ENCODE measurements around the gene PPP1R2C. TPM values are rescaled to one million over a fixed set of nuclear protein-coding genes. Genes with fewer than 3 reads are reported as not detected.

PPP1R2C gene
- total RNA-seq, 2 donors from 2014 or later: 0.38 TPM; not detected in 1

DNA sequence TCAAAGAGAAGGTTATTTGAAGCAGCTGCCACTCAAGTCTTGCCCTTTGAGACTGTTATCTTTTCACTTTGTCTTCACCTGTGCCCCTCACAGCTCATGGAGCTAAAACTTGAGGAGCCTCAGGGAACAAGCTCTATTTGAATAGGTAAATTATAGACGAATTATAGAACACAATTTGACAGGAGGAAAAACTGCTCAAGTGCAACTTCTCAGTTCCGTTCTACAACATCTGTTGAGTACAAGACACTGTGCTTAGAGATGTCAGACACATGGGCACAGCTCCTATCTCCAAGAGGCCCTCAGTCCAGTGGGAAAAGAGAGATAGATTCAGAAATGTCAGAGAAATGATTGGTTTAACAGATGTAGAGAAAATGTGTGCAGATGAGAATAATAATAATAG is 5.1 kb downstream of the PPP1R2C start:
- Mint-ChIP-seq H3K27me3 (ENCODE audit: low read depth) (peaks cover 6% of the 10 kb centered on the region), H3K9me3 (peaks cover 0 to 4% of the 10 kb centered on the region in 2 donors), H3K36me3 (ENCODE audit: insufficient read depth in 2 of 2) (peaks cover 0 to 5% of the 10 kb centered on the region in 2 donors), H3K4me1 (ENCODE audit: low read depth) (no peaks in the 10 kb centered on the region), H3K27ac (no peak overlapping the region), H3K4me3 (no peak overlapping the region)
- ATAC-seq (replicated peaks in 1 of 2): no peak
- no peak for DNase-seq

DNA sequence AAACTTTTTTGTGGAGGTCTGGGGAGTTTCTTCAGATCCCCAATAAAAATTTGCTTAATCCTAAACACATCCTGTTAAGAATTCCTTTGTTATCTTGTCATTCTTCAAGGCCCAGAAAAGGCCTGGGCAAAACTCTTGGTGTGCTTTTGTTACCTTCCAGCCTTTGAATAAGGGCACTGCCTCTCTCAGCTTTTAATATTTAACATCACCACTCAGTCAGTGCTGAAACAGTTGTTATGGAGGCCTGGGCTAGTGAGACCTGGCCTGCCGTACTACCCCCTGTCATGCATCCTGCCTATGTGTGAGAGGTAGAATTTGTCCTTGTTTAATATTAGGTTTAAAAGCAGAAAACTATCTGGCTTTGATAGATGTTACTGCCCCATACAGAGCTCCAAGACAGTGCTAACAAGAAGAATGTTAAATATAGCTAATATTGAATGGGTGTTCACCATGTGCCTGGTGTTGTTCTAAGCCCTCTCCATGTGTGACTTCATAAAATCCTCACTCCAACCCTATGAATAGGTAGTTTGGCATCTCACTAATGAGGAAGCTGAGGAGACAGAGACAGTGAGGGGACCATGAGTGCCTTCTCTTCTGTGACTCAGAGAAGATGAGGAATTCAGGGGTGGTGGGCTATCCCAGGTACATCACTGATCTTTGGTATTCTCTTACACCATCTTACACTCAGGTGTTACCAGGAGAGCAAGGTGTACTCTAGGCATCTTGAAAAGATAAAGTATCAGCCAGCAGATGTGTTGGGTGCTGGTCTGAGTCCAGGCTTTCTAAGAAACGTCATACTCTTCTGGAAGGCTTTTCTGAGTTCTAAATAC is 6.2 kb downstream of the PPP1R2C start:
- Mint-ChIP-seq H3K27ac (no peak overlapping the region), H3K36me3 (ENCODE audit: insufficient read depth in 2 of 2) (no peaks in the 10 kb centered on the region), H3K4me3 (no peak overlapping the region), H3K4me1 (ENCODE audit: low read depth) (no peaks in the 10 kb centered on the region), H3K27me3 (ENCODE audit: low read depth) (peaks cover 6% of the 10 kb centered on the region), H3K9me3 (no peaks in the 10 kb centered on the region)
- DNase-seq (no peak), ATAC-seq (replicated peaks in 1 of 2) (no peak)

DNA sequence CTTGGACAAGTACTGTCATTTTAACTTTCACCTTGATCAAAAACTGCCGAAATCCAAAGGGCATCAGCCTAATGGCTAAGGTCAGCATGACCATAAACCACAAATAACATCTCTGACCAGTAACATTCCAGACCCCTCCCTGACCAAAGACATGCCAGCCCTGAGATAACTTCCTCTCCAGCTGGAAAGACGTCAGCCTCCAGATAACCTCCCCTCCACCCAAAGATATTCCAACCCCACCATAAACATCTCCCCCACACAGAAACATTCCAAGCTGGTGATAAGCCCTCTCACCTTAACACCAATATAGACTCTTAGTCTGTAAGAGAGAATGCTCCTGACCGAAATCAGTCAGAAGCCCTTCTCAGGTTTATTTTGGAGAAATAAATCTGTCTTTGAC is 7.4 kb downstream of the PPP1R2C start:
- peaks cover 0 to 2% of the 10 kb centered on the region in 2 donors for H3K9me3 Mint-ChIP-seq
- no peaks in the 10 kb centered on the region for H3K4me1 Mint-ChIP-seq (ENCODE audit: low read depth)
- no peaks in the 10 kb centered on the region for H3K36me3 Mint-ChIP-seq (ENCODE audit: insufficient read depth in 2 of 2)
- H3K4me3 Mint-ChIP-seq: no peak overlapping the region
- no peaks in the 10 kb centered on the region for H3K27me3 Mint-ChIP-seq (ENCODE audit: low read depth)
- ATAC-seq (replicated peaks in 1 of 2) (no peak), DNase-seq (no peak)
- H3K27ac Mint-ChIP-seq: no peak overlapping the region

DNA sequence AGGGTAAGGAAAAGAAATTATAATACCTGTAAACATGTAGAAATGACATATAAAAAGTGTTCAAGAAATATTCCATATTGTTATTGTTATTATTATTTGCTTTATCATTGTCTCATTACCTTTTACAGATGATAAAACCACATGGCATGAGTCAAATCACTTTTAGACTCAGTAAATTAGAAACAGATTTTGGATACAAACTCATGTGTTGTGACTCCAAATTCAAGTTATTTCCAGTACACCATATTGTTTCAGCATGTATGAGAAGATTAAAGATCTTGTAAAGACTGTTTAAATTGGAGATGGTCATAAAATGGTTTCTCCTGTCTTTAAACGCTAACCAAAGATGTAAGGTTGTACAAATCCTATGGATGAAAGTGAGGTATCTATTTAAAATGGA is 18.1 kb downstream of the PPP1R2C start:
- H3K4me1 Mint-ChIP-seq (ENCODE audit: low read depth): no peaks in the 10 kb centered on the region
- peaks cover 2% of the 10 kb centered on the region in 2 donors for H3K36me3 Mint-ChIP-seq (ENCODE audit: insufficient read depth in 2 of 2)
- H3K27ac Mint-ChIP-seq: no peak overlapping the region
- DNase-seq (no peak), ATAC-seq (replicated peaks in 1 of 2) (no peak)
- no peak overlapping the region for H3K4me3 Mint-ChIP-seq
- H3K9me3 Mint-ChIP-seq: peaks cover 5 to 6% of the 10 kb centered on the region in 2 donors
- H3K27me3 Mint-ChIP-seq (ENCODE audit: low read depth): peaks cover 17% of the 10 kb centered on the region

DNA sequence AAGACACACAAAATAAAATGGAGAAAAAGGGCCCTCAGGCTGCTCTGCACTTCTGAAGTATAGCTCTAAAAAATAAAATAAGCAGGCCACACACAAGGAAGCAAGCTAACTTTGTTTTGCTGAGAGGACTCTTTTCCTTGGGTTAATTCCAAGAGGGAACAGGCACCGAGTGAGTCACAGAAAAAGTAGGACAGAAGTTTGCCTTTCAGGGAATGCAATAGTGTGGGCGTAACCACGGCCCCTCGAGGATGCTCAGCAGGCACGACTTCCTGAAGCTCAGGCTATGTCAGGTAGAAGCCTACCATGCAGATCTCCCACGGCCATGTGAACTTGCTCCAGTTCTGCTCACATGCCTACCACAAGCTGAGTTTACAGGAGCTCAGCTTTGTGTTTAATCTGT is 22.1 kb downstream of the PPP1R2C start:
- H3K36me3 Mint-ChIP-seq (ENCODE audit: insufficient read depth in 2 of 2): no peaks in the 10 kb centered on the region
- no peaks in the 10 kb centered on the region for H3K9me3 Mint-ChIP-seq
- H3K27me3 Mint-ChIP-seq (ENCODE audit: low read depth): no peaks in the 10 kb centered on the region
- H3K27ac Mint-ChIP-seq: no peak overlapping the region
- no peak overlapping the region for H3K4me3 Mint-ChIP-seq
- no peak for ATAC-seq (replicated peaks in 1 of 2)
- DNase-seq: no peak
- H3K4me1 Mint-ChIP-seq (ENCODE audit: low read depth): no peaks in the 10 kb centered on the region

DNA sequence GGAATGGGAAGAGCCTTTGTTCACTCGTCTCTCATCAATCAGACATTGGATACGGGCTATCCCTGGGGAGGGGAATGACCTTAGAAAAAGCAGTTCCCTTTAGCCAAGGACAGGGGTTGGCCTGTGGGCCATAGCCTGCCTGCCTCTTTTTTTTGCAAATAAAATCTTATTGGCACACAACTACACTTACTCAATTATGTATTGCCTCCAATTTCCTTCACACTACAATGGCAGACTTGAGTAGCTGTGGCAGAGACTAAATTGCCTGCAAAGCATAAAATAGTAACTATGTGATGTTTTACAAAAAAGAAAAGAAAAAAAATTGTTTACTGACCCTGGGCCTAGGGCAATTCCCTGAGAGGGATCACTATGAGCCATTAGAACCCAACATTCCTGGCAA is 23.4 kb downstream of the PPP1R2C start:
- Mint-ChIP-seq H3K4me1 (ENCODE audit: low read depth) (no peaks in the 10 kb centered on the region), H3K27ac (no peak overlapping the region), H3K4me3 (no peak overlapping the region), H3K9me3 (no peaks in the 10 kb centered on the region), H3K36me3 (ENCODE audit: insufficient read depth in 2 of 2) (no peaks in the 10 kb centered on the region), H3K27me3 (ENCODE audit: low read depth) (no peaks in the 10 kb centered on the region)
- no peak for DNase-seq
- no peak for ATAC-seq (replicated peaks in 1 of 2)

DNA sequence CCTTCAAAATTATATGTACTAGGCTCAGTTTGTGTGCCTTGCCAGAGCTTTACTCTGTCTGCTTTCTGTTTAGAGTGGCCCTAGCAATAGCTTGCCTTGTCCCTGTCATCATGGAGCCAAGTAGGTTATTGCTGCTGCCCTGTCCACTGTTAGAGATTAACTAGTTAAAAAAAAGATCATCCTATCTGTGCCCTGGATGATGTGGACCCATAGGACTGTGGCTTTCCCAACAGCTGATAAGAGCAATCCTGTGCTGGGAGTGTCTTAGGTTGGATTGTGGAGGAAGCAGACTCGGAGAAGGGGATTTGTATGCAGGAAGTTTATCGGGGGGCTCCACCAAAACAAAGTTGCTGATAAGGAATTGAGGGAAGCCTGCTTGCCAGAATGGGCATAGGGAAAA is 23.8 kb downstream of the PPP1R2C start:
- Mint-ChIP-seq H3K9me3 (no peaks in the 10 kb centered on the region), H3K27ac (no peak overlapping the region), H3K27me3 (ENCODE audit: low read depth) (no peaks in the 10 kb centered on the region), H3K36me3 (ENCODE audit: insufficient read depth in 2 of 2) (no peaks in the 10 kb centered on the region), H3K4me3 (no peak overlapping the region), H3K4me1 (ENCODE audit: low read depth) (no peaks in the 10 kb centered on the region)
- no peak for DNase-seq
- no peak for ATAC-seq (replicated peaks in 1 of 2)

DNA sequence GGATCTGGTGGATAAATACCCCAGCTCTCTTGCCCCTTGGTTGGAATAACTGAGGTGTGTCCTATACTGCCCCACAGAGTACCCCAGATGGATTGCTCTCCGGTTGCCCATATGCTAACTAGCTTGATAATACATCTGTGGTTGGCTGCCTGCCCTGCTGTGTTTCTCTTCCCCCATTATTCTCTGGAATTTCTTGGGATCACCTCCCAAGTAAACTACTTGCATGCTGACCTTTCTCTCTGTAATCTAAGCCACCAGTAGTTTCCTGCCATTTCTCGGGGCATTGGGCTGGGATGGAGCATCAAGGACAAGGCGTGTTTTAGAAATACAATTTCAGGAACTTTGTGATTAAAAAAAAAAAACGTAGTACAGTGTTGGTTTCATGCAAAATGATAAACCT is 25.2 kb downstream of the PPP1R2C start:
- Mint-ChIP-seq H3K4me1 (ENCODE audit: low read depth) (no peaks in the 10 kb centered on the region), H3K4me3 (no peak overlapping the region), H3K36me3 (ENCODE audit: insufficient read depth in 2 of 2) (no peaks in the 10 kb centered on the region), H3K27ac (no peak overlapping the region), H3K27me3 (ENCODE audit: low read depth) (no peaks in the 10 kb centered on the region), H3K9me3 (no peaks in the 10 kb centered on the region)
- no peak for ATAC-seq (replicated peaks in 1 of 2)
- DNase-seq: no peak

DNA sequence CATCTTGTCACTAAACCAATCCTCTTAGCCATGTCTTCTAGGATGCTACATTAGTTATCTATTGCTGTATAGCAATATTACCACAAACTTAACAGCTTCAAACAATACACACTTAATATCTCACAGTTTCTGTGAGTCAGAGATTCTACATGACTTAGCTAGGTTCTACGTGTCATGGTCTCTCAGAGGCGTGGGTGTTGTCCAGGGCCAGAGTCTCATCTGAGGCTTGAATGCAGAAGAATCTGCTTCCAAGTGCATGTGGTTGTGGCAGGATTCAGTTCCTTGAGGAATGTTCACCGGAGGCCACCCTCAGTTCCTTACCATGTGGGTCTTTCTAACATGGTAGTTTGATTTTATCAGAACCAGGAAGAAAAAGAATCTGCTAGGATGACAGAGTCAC is 26.4 kb downstream of the PPP1R2C start:
- DNase-seq (no peak), ATAC-seq (replicated peaks in 1 of 2) (no peak)
- Mint-ChIP-seq H3K4me3 (no peak overlapping the region), H3K27me3 (ENCODE audit: low read depth) (peaks cover 4% of the 10 kb centered on the region), H3K27ac (no peak overlapping the region), H3K4me1 (ENCODE audit: low read depth) (no peaks in the 10 kb centered on the region), H3K9me3 (no peaks in the 10 kb centered on the region), H3K36me3 (ENCODE audit: insufficient read depth in 2 of 2) (no peaks in the 10 kb centered on the region)

DNA sequence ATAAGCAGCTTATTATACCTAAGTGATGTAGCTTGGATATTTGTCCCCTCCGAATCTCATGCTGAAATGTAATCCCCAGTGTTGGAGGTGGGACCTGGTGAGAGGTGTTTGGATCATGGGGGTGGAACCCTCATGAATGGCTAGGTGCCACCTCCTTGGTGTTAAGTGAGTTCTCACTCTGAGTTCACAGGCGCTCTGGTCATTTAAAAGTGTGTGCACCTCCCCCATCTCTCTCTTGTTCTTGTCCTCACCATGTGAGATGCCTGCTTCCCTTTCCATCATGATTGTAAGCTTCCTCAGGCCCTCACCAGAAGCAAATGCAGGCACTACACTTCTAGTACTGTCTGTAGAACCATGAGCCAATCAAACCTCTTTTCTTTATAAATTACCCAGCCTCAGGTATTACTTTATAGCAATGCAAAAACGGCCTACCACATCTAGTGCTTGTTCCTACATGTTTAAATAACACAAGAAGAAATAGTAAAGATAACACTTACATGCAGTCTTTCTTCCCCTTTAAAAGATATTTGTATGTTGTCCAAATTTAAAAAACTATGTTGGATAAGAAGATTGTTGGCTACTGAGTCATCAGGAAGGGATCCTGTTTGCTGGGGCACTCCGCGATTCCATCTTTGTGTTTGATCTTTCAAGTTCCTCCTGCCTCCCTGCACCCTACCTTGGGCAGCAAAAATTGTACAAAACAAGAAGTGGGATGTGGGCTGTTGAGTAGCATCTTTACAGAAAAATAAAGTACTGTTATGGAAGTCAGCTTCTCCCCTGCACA is 29.7 kb downstream of the PPP1R2C start:
- DNase-seq (no peak), ATAC-seq (replicated peaks in 1 of 2) (no peak)
- Mint-ChIP-seq H3K27me3 (ENCODE audit: low read depth) (peaks cover 7% of the 10 kb centered on the region), H3K9me3 (no peaks in the 10 kb centered on the region), H3K36me3 (ENCODE audit: insufficient read depth in 2 of 2) (no peaks in the 10 kb centered on the region), H3K4me3 (no peak overlapping the region), H3K4me1 (ENCODE audit: low read depth) (no peaks in the 10 kb centered on the region), H3K27ac (no peak overlapping the region)

DNA sequence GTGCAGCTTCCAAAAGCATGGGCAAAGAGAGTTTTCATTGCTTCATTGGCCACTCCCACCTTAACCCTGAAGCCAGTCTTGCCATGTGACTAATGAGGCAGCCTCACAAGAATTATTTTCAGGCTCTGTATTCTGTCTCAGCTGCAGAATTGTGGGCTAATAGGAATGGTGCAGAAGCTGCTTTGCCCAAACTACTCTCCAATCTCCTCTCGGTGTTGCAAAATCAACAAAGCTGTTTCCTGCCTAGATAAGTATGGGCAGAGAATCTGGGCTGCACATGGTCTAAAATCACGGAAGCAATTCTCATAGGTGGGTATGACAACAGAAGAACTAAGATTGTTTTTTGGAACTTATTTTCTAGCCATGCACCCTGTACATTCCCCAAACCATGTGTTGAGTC is 31.4 kb downstream of the PPP1R2C start:
- no peaks in the 10 kb centered on the region for H3K9me3 Mint-ChIP-seq
- H3K4me3 Mint-ChIP-seq: no peak overlapping the region
- H3K27me3 Mint-ChIP-seq (ENCODE audit: low read depth): peaks cover 7% of the 10 kb centered on the region
- ATAC-seq (replicated peaks in 1 of 2) (no peak), DNase-seq (no peak)
- H3K27ac Mint-ChIP-seq: no peak overlapping the region
- no peaks in the 10 kb centered on the region for H3K4me1 Mint-ChIP-seq (ENCODE audit: low read depth)
- H3K36me3 Mint-ChIP-seq (ENCODE audit: insufficient read depth in 2 of 2): no peaks in the 10 kb centered on the region

DNA sequence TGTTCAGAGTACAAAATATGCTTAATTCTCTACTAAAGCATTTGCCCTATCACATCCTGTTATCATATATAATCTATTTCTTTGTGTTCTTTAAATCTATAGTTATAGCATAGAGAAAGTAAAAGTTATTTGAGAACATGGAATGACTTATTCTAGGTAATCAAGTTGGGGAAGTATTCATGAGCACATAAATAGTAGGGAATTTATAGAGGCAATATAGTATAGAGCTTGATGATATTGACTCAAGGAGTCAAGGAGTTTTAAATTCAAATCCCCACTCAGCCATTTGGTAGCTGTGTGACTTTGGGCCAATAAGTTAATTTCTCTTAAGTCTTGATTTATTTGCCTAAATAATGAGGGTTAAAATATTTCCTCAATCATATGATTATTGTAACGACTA is 37.5 kb downstream of the PPP1R2C start:
- Mint-ChIP-seq H3K4me1 (ENCODE audit: low read depth) (peaks cover 6% of the 10 kb centered on the region), H3K9me3 (no peaks in the 10 kb centered on the region), H3K36me3 (ENCODE audit: insufficient read depth in 2 of 2) (no peaks in the 10 kb centered on the region), H3K27me3 (ENCODE audit: low read depth) (no peaks in the 10 kb centered on the region), H3K4me3 (no peak overlapping the region), H3K27ac (no peak overlapping the region)
- no peak for DNase-seq
- no peak for ATAC-seq (replicated peaks in 1 of 2)

DNA sequence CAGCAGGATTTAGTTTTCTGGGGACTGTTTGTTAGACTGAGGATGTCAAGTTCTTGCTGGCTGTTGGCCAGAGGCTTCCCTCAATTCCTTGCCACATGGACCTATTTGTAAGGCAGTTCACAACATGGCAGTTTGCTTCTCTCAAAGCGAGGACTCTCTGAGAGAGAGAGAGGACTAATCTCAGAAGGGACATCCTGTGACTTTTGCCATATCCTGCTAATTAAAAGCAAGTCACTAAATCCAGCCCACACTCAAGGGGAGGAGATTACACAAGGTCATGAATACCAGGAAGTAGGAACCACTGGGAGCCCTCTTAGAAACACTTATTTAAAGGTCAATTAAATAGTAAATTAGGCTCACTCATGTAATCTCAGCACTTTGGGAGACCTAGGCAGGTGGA is 38.2 kb downstream of the PPP1R2C start:
- peaks cover 6% of the 10 kb centered on the region for H3K4me1 Mint-ChIP-seq (ENCODE audit: low read depth)
- no peaks in the 10 kb centered on the region for H3K27me3 Mint-ChIP-seq (ENCODE audit: low read depth)
- H3K36me3 Mint-ChIP-seq (ENCODE audit: insufficient read depth in 2 of 2): no peaks in the 10 kb centered on the region
- no peaks in the 10 kb centered on the region for H3K9me3 Mint-ChIP-seq
- no peak overlapping the region for H3K27ac Mint-ChIP-seq
- ATAC-seq (replicated peaks in 1 of 2) (no peak), DNase-seq (no peak)
- no peak overlapping the region for H3K4me3 Mint-ChIP-seq

Data from activated T-cell treated with anti-CD3 and anti-CD28 coated beads, Interleukin-2, amount 50 U/mL, for 72 hours (primary cell).